Measurements from ENCODE around the gene MOV10L1. TPM values are rescaled to one million over a fixed set of nuclear protein-coding genes. Genes with fewer than 3 reads are reported as not detected.

Gene MOV10L1
- total RNA-seq, 2 experiments from 2014 or later: not detected

DNA sequence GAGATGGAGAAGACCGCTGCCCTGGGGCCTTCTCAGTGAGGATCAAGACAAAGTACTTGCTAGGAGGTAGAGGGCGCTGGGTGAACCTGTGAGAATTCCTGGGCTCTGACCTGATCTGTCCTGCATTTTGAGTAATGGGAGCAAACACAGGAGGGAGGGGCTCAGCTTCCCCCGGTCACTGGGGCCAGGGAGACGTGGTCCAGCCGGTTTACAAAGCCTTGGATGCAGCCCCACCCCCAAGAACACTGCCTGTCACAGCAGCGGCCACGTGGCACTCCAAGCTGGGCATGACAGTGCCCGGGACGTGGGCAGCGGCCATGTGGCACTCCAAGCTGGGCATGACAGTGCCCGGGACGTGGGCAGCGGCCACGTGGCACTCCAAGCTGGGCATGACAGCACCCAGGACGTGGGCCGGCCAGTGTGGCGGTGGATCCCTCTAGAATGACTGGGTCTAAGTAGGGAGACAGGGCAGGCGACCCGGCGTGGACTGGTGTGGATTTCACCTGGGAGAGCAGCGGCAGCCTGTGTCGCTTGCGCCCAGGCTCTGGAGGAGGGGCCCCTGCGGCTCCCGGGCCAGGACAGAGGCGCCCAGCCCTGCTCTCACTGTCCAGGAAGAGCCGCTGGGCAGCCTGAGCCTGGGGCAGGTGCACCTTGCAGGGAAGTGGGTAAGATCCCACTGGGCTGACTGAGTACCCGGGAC lies 29.2 kb upstream of the MOV10L1 start:
- H3K27me3 Mint-ChIP-seq: peaks cover 33% of the 10 kb centered on the region
- intact Hi-C loops (cut with DNase I, micrococcal nuclease): no loop called here
- H3K9me3 Mint-ChIP-seq: no peaks in the 10 kb centered on the region
- no peaks in the 10 kb centered on the region for H3K36me3 Mint-ChIP-seq (ENCODE audit: low read depth)
- Histone ChIP-seq H3K4me1 (ENCODE audit: insufficient read depth, low read length) (no peaks in the 10 kb centered on the region), H3K9me3 (ENCODE audit: control insufficient read depth in 1 of 2, insufficient read depth in 1 of 2, low read length in 2 of 2) (no peaks in the 10 kb centered on the region), H3K4me3 (ENCODE audit: low read length) (no peak overlapping the region), H3K27ac (ENCODE audit: low read depth in 1 of 2, low read length in 2 of 2) (no peak overlapping the region), H3K27me3 (ENCODE audit: control insufficient read depth in 1 of 2, insufficient read depth in 2 of 2, low read length in 2 of 2) (peaks cover 24 to 36% of the 10 kb centered on the region in 2 experiments), H3K36me3 (ENCODE audit: insufficient read depth, low read length) (no peaks in the 10 kb centered on the region)
- TF ChIP-seq, protein P1, sequence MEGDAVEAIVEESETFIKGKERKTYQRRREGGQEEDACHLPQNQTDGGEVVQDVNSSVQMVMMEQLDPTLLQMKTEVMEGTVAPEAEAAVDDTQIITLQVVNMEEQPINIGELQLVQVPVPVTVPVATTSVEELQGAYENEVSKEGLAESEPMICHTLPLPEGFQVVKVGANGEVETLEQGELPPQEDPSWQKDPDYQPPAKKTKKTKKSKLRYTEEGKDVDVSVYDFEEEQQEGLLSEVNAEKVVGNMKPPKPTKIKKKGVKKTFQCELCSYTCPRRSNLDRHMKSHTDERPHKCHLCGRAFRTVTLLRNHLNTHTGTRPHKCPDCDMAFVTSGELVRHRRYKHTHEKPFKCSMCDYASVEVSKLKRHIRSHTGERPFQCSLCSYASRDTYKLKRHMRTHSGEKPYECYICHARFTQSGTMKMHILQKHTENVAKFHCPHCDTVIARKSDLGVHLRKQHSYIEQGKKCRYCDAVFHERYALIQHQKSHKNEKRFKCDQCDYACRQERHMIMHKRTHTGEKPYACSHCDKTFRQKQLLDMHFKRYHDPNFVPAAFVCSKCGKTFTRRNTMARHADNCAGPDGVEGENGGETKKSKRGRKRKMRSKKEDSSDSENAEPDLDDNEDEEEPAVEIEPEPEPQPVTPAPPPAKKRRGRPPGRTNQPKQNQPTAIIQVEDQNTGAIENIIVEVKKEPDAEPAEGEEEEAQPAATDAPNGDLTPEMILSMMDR (IDR thresholded peaks at IDR 0.05): no peak
- DNase-seq (no peak), ATAC-seq (ENCODE audit: poor library complexity) (no peak)
- H3K27ac Mint-ChIP-seq: no peak overlapping the region
- no peaks in the 10 kb centered on the region for H3K4me1 Mint-ChIP-seq (ENCODE audit: low read depth)
- ChIA-PET POLR2A (no interaction called here), CTCF (no interaction called here)
- H3K4me3 Mint-ChIP-seq: no peak overlapping the region

DNA sequence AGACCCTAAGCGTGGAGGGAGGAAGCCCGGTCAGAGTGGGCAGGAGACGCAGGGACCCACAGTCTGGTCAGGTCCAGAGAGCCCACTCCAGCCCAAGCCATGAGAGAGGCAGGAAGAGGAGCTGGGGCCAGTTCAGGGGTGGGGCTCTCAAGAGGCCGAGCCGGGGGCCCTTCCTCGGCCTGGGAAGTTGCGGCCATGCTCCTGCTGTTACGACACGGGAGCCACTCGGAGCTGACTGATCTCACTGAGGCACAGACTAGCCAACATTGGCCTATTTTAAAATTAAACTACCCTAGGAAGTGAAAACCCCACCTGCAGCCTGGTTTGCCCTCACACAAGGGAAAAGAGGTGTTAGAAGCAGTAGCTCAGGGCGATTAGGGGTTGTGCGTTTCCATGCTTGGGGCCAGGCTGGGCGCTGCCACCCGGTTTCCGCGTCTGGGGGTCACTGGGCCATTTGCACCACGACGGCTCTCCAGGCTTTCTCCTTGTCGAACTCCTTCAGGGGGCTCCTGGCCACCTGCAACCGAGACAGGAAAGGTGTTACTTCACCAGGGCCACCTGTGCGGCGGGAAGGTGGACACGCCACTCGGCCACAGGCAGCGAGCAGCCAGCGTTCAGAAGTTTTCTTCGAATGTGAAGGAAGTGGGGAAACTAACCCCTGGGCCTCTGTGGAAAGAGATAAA lies 28.5 kb upstream of the MOV10L1 start:
- ChIA-PET CTCF (no interaction called here), POLR2A (no interaction called here)
- Histone ChIP-seq H3K27ac (ENCODE audit: low read depth in 1 of 2, low read length in 2 of 2) (no peak overlapping the region), H3K9me3 (ENCODE audit: control insufficient read depth in 1 of 2, insufficient read depth in 1 of 2, low read length in 2 of 2) (no peaks in the 10 kb centered on the region), H3K4me1 (ENCODE audit: insufficient read depth, low read length) (no peaks in the 10 kb centered on the region), H3K36me3 (ENCODE audit: insufficient read depth, low read length) (no peaks in the 10 kb centered on the region), H3K27me3 (ENCODE audit: control insufficient read depth in 1 of 2, insufficient read depth in 2 of 2, low read length in 2 of 2) (peaks cover 23 to 36% of the 10 kb centered on the region in 2 experiments), H3K4me3 (ENCODE audit: low read length) (no peak overlapping the region)
- H3K36me3 Mint-ChIP-seq (ENCODE audit: low read depth): no peaks in the 10 kb centered on the region
- H3K27me3 Mint-ChIP-seq: peaks cover 26% of the 10 kb centered on the region
- no peak overlapping the region for H3K27ac Mint-ChIP-seq
- H3K9me3 Mint-ChIP-seq: no peaks in the 10 kb centered on the region
- H3K4me3 Mint-ChIP-seq: no peak overlapping the region
- intact Hi-C loops (cut with DNase I, micrococcal nuclease): no loop called here
- DNase-seq (no peak), ATAC-seq (ENCODE audit: poor library complexity) (no peak)
- TF ChIP-seq, protein P1 (IDR thresholded peaks at IDR 0.05): no peak
- H3K4me1 Mint-ChIP-seq (ENCODE audit: low read depth): no peaks in the 10 kb centered on the region

DNA sequence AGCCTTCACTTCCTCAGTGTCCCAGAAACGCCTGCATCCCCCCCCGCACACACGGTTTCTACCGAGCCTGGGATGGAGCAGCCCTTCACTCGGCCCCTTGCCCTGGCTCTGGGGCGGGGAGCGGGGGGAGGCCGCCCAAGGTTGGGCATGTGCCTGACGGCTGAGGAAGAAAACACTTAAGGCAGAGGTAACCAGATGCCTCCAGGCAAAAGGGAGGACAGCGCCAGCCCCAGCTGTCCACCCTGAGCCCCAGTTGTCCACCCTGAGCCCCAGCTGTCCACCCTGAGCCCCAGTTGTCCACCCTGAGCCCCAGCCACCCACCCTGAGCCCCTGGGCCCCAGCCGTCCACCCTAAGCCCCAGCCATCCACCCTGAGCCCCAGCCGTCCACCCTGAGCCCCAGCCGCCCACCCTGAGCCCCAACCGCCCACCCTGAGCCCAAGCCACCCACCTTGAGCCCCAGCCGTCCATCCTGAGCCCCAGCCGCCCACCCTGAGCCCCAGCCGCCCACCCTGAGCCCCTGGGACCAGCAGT lies 27.9 kb upstream of the MOV10L1 start:
- Histone ChIP-seq H3K27me3 (ENCODE audit: control insufficient read depth in 1 of 2, insufficient read depth in 2 of 2, low read length in 2 of 2) (peaks cover 17 to 30% of the 10 kb centered on the region in 2 experiments), H3K9me3 (ENCODE audit: control insufficient read depth in 1 of 2, insufficient read depth in 1 of 2, low read length in 2 of 2) (no peaks in the 10 kb centered on the region), H3K36me3 (ENCODE audit: insufficient read depth, low read length) (no peaks in the 10 kb centered on the region), H3K27ac (ENCODE audit: low read depth in 1 of 2, low read length in 2 of 2) (no peak overlapping the region), H3K4me1 (ENCODE audit: insufficient read depth, low read length) (no peaks in the 10 kb centered on the region), H3K4me3 (ENCODE audit: low read length) (no peak overlapping the region)
- no peaks in the 10 kb centered on the region for H3K4me1 Mint-ChIP-seq (ENCODE audit: low read depth)
- ATAC-seq (ENCODE audit: poor library complexity): no peak
- no peaks in the 10 kb centered on the region for H3K9me3 Mint-ChIP-seq
- H3K27ac Mint-ChIP-seq: no peak overlapping the region
- TF ChIP-seq, protein P1 (IDR thresholded peaks at IDR 0.05): no peak
- POLR2A ChIA-PET: no interaction called here
- no peak for DNase-seq
- H3K27me3 Mint-ChIP-seq: peaks cover 21% of the 10 kb centered on the region
- H3K4me3 Mint-ChIP-seq: no peak overlapping the region
- intact Hi-C loops (cut with DNase I, micrococcal nuclease): no loop called here
- H3K36me3 Mint-ChIP-seq (ENCODE audit: low read depth): no peaks in the 10 kb centered on the region
- CTCF ChIA-PET: no interaction called here
